MCF 10A (cell line): Measurements from ENCODE around the gene LRMDA. TPM values are rescaled to one million over a fixed set of nuclear protein-coding genes. Genes with fewer than 3 reads are reported as not detected.

Source experiments
- BruUV-seq: library from RNA; stranded (reverse); fragments of 400-500 nt; replicated peaks from 2 replicates; lab custom pipeline; 2021; lab: Mats Ljungman, UMichigan
- CTCF ChIA-PET: fragments of 300-600 bp; sonication (Branson Sonifier 250); formaldehyde crosslinking; extraction: SDS; loops from one replicate; lab custom pipeline; 2021; ENCODE audit warnings: antibody characterized with exemption, inconsistent platforms; lab: Yijun Ruan, JAX
- POLR2A ChIA-PET: fragments of 300-600, 350-650 bp; sonication (Branson Sonifier 250); formaldehyde crosslinking; extraction: SDS; loops from one replicate; lab custom pipeline; 2020; ENCODE audit warnings: antibody characterized with exemption, inconsistent platforms; lab: Yijun Ruan, JAX
- DNase-seq: peaks from one replicate; pipeline ENCODE4 v3.0.0-alpha.2; 2018; ENCODE audit not compliant: unreplicated experiment
- H3K27ac Mint-ChIP-seq: one replicate; pipeline ENCODE4 v1.8.0; 2022; ENCODE audit warnings: mild to moderate bottlenecking, low read depth, mixed read lengths; ENCODE audit not compliant: unreplicated experiment
- H3K27me3 Mint-ChIP-seq: one replicate; pipeline ENCODE4 v1.8.0; 2022; ENCODE audit warnings: mixed read lengths; ENCODE audit not compliant: insufficient read depth, unreplicated experiment
- H3K36me3 Mint-ChIP-seq: one replicate; pipeline ENCODE4 v1.8.0; 2022; ENCODE audit warnings: mild to moderate bottlenecking, moderate library complexity, mixed read lengths; ENCODE audit not compliant: insufficient read depth, unreplicated experiment
- H3K4me1 Mint-ChIP-seq: one replicate; pipeline ENCODE4 v1.8.0; 2022; ENCODE audit warnings: mixed read lengths; ENCODE audit not compliant: insufficient read depth, unreplicated experiment
- H3K4me3 Mint-ChIP-seq: one replicate; pipeline ENCODE4 v1.8.0; 2022; ENCODE audit warnings: mild to moderate bottlenecking, moderate library complexity, mixed read lengths; ENCODE audit not compliant: unreplicated experiment
- H3K9me3 Mint-ChIP-seq: one replicate; pipeline ENCODE4 v1.8.0; 2022; ENCODE audit warnings: mixed read lengths; ENCODE audit not compliant: unreplicated experiment
- CTCF ChIP-seq: fragments of 200-600 bp; IDR thresholded peaks from one replicate; pipeline ENCODE4 v1.8.0; 2022; ENCODE audit warnings: antibody characterized with exemption, mild to moderate bottlenecking; ENCODE audit not compliant: unreplicated experiment
- intact Hi-C: fragments of 100-400 bp; cut with micrococcal nuclease; formaldehyde crosslinking; loops from 2 replicates; pipeline ENCODE4 v1.14.1; 2022
- total RNA-seq: library from RNA; stranded (reverse); gene quantifications from 2 replicates; pipeline ENCODE4 v1.2.3, GENCODE V29; 2022

The LRMDA gene
- total RNA-seq, 1 experiment from 2014 or later = not detected

GRCh38 chr10:75611993-75612372 lies 180.6 kb downstream of the LRMDA start:
- Mint-ChIP-seq H3K4me1 (no peaks in the 10 kb centered on the region), H3K9me3 (no peaks in the 10 kb centered on the region), H3K27me3 (peaks cover 16% of the 10 kb centered on the region), H3K4me3 (no peak overlapping the region), H3K27ac (no peak overlapping the region), H3K36me3 (no peaks in the 10 kb centered on the region)
- intact Hi-C loops = no loop called here
- DNase-seq = no peak
- ChIA-PET POLR2A (no interaction called here), CTCF (no interaction called here)
- no peak for TF ChIP-seq CTCF
- BruUV-seq = no TSS peak

- DNase-seq = no peak
- Mint-ChIP-seq H3K4me3 (no peak overlapping the region), H3K27ac (no peak overlapping the region), H3K4me1 (no peaks in the 10 kb centered on the region), H3K9me3 (no peaks in the 10 kb centered on the region), H3K27me3 (peaks cover 16% of the 10 kb centered on the region), H3K36me3 (no peaks in the 10 kb centered on the region)
- ChIA-PET CTCF (interaction anchor here (0.7 kb wide), 1 partner anchor 331 kb away, joined by 3 read pairs; no protein-coding TSS in a partner anchor), POLR2A (no interaction called here)
- intact Hi-C loops = no loop called here
- no peak for TF ChIP-seq CTCF
- BruUV-seq = no TSS peak
These were observed 181.7 kb downstream of the LRMDA start for GRCh38 chr10:75612904-75613684.

- no peak overlapping the region for H3K4me3 Mint-ChIP-seq
- BruUV-seq = no TSS peak
- H3K9me3 Mint-ChIP-seq = no peaks in the 10 kb centered on the region
- POLR2A ChIA-PET = no interaction called here
- no peak overlapping the region for H3K27ac Mint-ChIP-seq
- H3K4me1 Mint-ChIP-seq = no peaks in the 10 kb centered on the region
- CTCF ChIA-PET = interaction anchor here (0.7 kb wide), 1 partner anchor 330 kb away, joined by 3 read pairs; no protein-coding TSS in a partner anchor
- peaks cover 16% of the 10 kb centered on the region for H3K27me3 Mint-ChIP-seq
- no peak for TF ChIP-seq CTCF
- no peak for DNase-seq
- H3K36me3 Mint-ChIP-seq = no peaks in the 10 kb centered on the region
- intact Hi-C loops = no loop called here
These were observed 182.5 kb downstream of the LRMDA start for GRCh38 chr10:75613685-75614504.

- no TSS peak for BruUV-seq
- no peak for DNase-seq
- CTCF ChIA-PET = no interaction called here
- no peak overlapping the region for H3K4me3 Mint-ChIP-seq
- no peak overlapping the region for H3K27ac Mint-ChIP-seq
- H3K4me1 Mint-ChIP-seq = no peaks in the 10 kb centered on the region
- H3K9me3 Mint-ChIP-seq = no peaks in the 10 kb centered on the region
- TF ChIP-seq CTCF = no peak
- intact Hi-C loops = no loop called here
- POLR2A ChIA-PET = interaction anchor here (0.6 kb wide), 1 partner anchor 205 kb away, joined by 3 read pairs; no protein-coding TSS in a partner anchor
- H3K27me3 Mint-ChIP-seq = peaks cover 16% of the 10 kb centered on the region
- no peaks in the 10 kb centered on the region for H3K36me3 Mint-ChIP-seq
These were observed 184.7 kb downstream of the LRMDA start for GRCh38 chr10:75616076-75616475.
